Measurements from ENCODE around the gene C1QA.

C1QA gene

GRCh38 chr1:22646384-22646783 lies 10.0 kb downstream of the C1QA start:
- H3K79me2 ChIP-seq (ENCODE audit: insufficient read depth, low read length): no peaks in the 10 kb centered on the region
- H3K9me2 ChIP-seq (replicated peaks; ENCODE audit: low read depth, low read length): no peaks in the 10 kb centered on the region
- no peaks in the 10 kb centered on the region for H3K27me3 ChIP-seq (ENCODE audit: insufficient read depth, low read length, poor library complexity, severe bottlenecking)
- H3K9me3 ChIP-seq (ENCODE audit: insufficient read depth, low read depth, low read length): no peaks in the 10 kb centered on the region
- no peak overlapping the region for H3K4me2 ChIP-seq (ENCODE audit: low read depth, low read length, poor library complexity, severe bottlenecking)
- no peaks in the 10 kb centered on the region for H3F3A ChIP-seq (ENCODE audit: low read depth)
- H3K4me3 ChIP-seq (ENCODE audit: low read length, poor library complexity, severe bottlenecking): no peak overlapping the region
- no peak overlapping the region for H3K9ac ChIP-seq (ENCODE audit: low read depth, low read length, poor library complexity, severe bottlenecking)
- H2AFZ ChIP-seq (ENCODE audit: low read length): no peak overlapping the region
- H4K20me1 ChIP-seq (ENCODE audit: insufficient read depth, low read length, poor library complexity, severe bottlenecking): no peaks in the 10 kb centered on the region
- H3K4me1 ChIP-seq (ENCODE audit: insufficient read depth, low read length, poor library complexity, severe bottlenecking): no peaks in the 10 kb centered on the region
- no peaks in the 10 kb centered on the region for H3K36me3 ChIP-seq (ENCODE audit: insufficient read depth, low read length)
- no peak for TF ChIP-seq EZH2phosphoT487 (IDR thresholded peaks at IDR 0.05; ENCODE audit: borderline replicate concordance)
- no peak for TF ChIP-seq CTCF (conservative IDR thresholded peaks at IDR 0.05; ENCODE audit: low read length)

GRCh38 chr1:22650089-22650693 lies 13.8 kb downstream of the C1QA start:
- H3K4me1 ChIP-seq (ENCODE audit: insufficient read depth, low read length, poor library complexity, severe bottlenecking): no peaks in the 10 kb centered on the region
- no peaks in the 10 kb centered on the region for H4K20me1 ChIP-seq (ENCODE audit: insufficient read depth, low read length, poor library complexity, severe bottlenecking)
- H3K79me2 ChIP-seq (ENCODE audit: insufficient read depth, low read length): no peaks in the 10 kb centered on the region

GRCh38 chr1:22651941-22652856 lies 15.8 kb downstream of the C1QA start:
- no peaks in the 10 kb centered on the region for H3K9me3 ChIP-seq (ENCODE audit: insufficient read depth, low read depth, low read length)
- H3K9me2 ChIP-seq (replicated peaks; ENCODE audit: low read depth, low read length): no peaks in the 10 kb centered on the region
- H3K36me3 ChIP-seq (ENCODE audit: insufficient read depth, low read length): no peaks in the 10 kb centered on the region
- no peaks in the 10 kb centered on the region for H3K79me2 ChIP-seq (ENCODE audit: insufficient read depth, low read length)
- no peak overlapping the region for H2AFZ ChIP-seq (ENCODE audit: low read length)
- no peaks in the 10 kb centered on the region for H3F3A ChIP-seq (ENCODE audit: low read depth)
- no peak overlapping the region for H3K4me2 ChIP-seq (ENCODE audit: low read depth, low read length, poor library complexity, severe bottlenecking)
- H3K9ac ChIP-seq (ENCODE audit: low read depth, low read length, poor library complexity, severe bottlenecking): no peak overlapping the region
- no peaks in the 10 kb centered on the region for H3K4me1 ChIP-seq (ENCODE audit: insufficient read depth, low read length, poor library complexity, severe bottlenecking)
- TF ChIP-seq EZH2phosphoT487 (IDR thresholded peaks at IDR 0.05; ENCODE audit: borderline replicate concordance) (no peak), CTCF (conservative IDR thresholded peaks at IDR 0.05; ENCODE audit: low read length) (no peak)
- H3K27me3 ChIP-seq (ENCODE audit: insufficient read depth, low read length, poor library complexity, severe bottlenecking): no peaks in the 10 kb centered on the region
- no peaks in the 10 kb centered on the region for H4K20me1 ChIP-seq (ENCODE audit: insufficient read depth, low read length, poor library complexity, severe bottlenecking)
- no peak overlapping the region for H3K4me3 ChIP-seq (ENCODE audit: low read length, poor library complexity, severe bottlenecking)

More at GRCh38 chr1:22650089-22650693, 13.8 kb downstream of the C1QA start:
- Histone ChIP-seq H3K9me3 (ENCODE audit: insufficient read depth, low read depth, low read length) (no peaks in the 10 kb centered on the region), H3K27me3 (ENCODE audit: insufficient read depth, low read length, poor library complexity, severe bottlenecking) (no peaks in the 10 kb centered on the region), H3K9ac (ENCODE audit: low read depth, low read length, poor library complexity, severe bottlenecking) (no peak overlapping the region), H3F3A (ENCODE audit: low read depth) (no peaks in the 10 kb centered on the region), H3K4me3 (ENCODE audit: low read length, poor library complexity, severe bottlenecking) (no peak overlapping the region), H3K36me3 (ENCODE audit: insufficient read depth, low read length) (no peaks in the 10 kb centered on the region), H3K4me2 (ENCODE audit: low read depth, low read length, poor library complexity, severe bottlenecking) (no peak overlapping the region), H3K9me2 (replicated peaks; ENCODE audit: low read depth, low read length) (no peaks in the 10 kb centered on the region), H2AFZ (ENCODE audit: low read length) (no peak overlapping the region)
- no peak for TF ChIP-seq CTCF (conservative IDR thresholded peaks at IDR 0.05; ENCODE audit: low read length)
- TF ChIP-seq EZH2phosphoT487 (IDR thresholded peaks at IDR 0.05; ENCODE audit: borderline replicate concordance): no peak
